H1 (cell line): Measurements from ENCODE around the gene TMEM129. TPM values are rescaled to one million over a fixed set of nuclear protein-coding genes. Genes with fewer than 3 reads are reported as not detected.

Experiments used
- CTCF ChIA-PET: fragments of 300-600 bp; sonication (Branson Sonifier 250); formaldehyde crosslinking; loops from one replicate; lab custom pipeline; 2021; ENCODE audit not compliant: partially characterized antibody; lab: Charles Lee
- POLR2A ChIA-PET: fragments of 300-600 bp; sonication (Branson Sonifier 250); formaldehyde crosslinking; loops from one replicate; lab custom pipeline; 2021; ENCODE audit warnings: inconsistent platforms; ENCODE audit not compliant: partially characterized antibody; lab: Charles Lee
- DNase-seq, 2 experiments: peaks; one replicate each; pipeline versions ENCODE4 v3.0.0 to v3.0.0-alpha.2; 2010 to 2022; ENCODE audit warnings: low spot score in 2 of 2, low read depth in 1 of 2, mixed read lengths in 1 of 2
- FAIRE-seq: peaks from 2 replicates; lab custom pipeline; 2011; peaks lifted over from hg19 to GRCh38; lab: Jason Lieb, UNC
- H2AFZ ChIP-seq: 2 replicates; pipeline ENCODE4 v1.8.1; 2012; ENCODE audit warnings: low read length, inconsistent platforms
- H2AK5ac ChIP-seq: 2 replicates; pipeline ENCODE4 v1.6.1; 2013; ENCODE audit warnings: low read depth, low read length
- H2BK120ac ChIP-seq: replicated peaks from 2 replicates; pipeline ENCODE3; 2013; ENCODE audit warnings: low read depth, low read length, inconsistent platforms
- H2BK12ac ChIP-seq: 2 replicates; pipeline ENCODE4 v1.6.1; 2013; ENCODE audit warnings: low read depth, low read length
- H2BK15ac ChIP-seq: 2 replicates; pipeline ENCODE4 v1.6.1; 2013; ENCODE audit warnings: low read length
- H2BK20ac ChIP-seq: 2 replicates; pipeline ENCODE4 v1.6.1; 2013; ENCODE audit warnings: low read length
- H2BK5ac ChIP-seq: 2 replicates; pipeline ENCODE4 v1.6.1; 2013; ENCODE audit warnings: low read depth, low read length
- H3K14ac ChIP-seq: 2 replicates; pipeline ENCODE4 v1.6.1; 2013; ENCODE audit warnings: inconsistent platforms; ENCODE audit not compliant: insufficient read length
- H3K18ac ChIP-seq: 2 replicates; pipeline ENCODE4 v1.6.1; 2013; ENCODE audit warnings: low read length; ENCODE audit errors: extremely low read depth
- H3K23ac ChIP-seq: 2 replicates; pipeline ENCODE4 v1.6.1; 2013; ENCODE audit warnings: inconsistent platforms; ENCODE audit not compliant: insufficient read length
- H3K23me2 ChIP-seq: 2 replicates; pipeline ENCODE4 v1.6.1; 2013; ENCODE audit warnings: low read depth, low read length
- H3K27ac ChIP-seq: 2 replicates; pipeline ENCODE4 v1.6.1; 2011; ENCODE audit warnings: low read depth, low read length, inconsistent platforms
- H3K27me3 ChIP-seq, 4 experiments: replicated peaks in 1 of 4; 1 replicate in 1 of 4; 2 replicates in 3 of 4; pipeline versions ENCODE4 v1.6.1 to v1.8.1; 2011 to 2013; ENCODE audit warnings: low read length in 3 of 4, mild to moderate bottlenecking in 3 of 4, inconsistent platforms in 2 of 4, mixed read lengths in 2 of 4, moderate library complexity in 1 of 4; ENCODE audit not compliant: control insufficient read depth in 3 of 4, insufficient read depth in 3 of 4; ENCODE audit errors: extremely low read depth in 1 of 4
- H3K36me3 ChIP-seq, 4 experiments: 2 replicates each; pipeline versions ENCODE4 v1.6.1 to v1.8.1; 2011 to 2013; ENCODE audit warnings: mild to moderate bottlenecking in 4 of 4, low read length in 3 of 4, moderate library complexity in 2 of 4, control low read depth in 1 of 4, inconsistent platforms in 1 of 4; ENCODE audit not compliant: insufficient read depth in 4 of 4, control insufficient read depth in 2 of 4
- H3K4ac ChIP-seq: replicated peaks from 2 replicates; pipeline ENCODE3; 2013; ENCODE audit warnings: low read length, low read depth, mixed read lengths, inconsistent platforms; ENCODE audit not compliant: insufficient read length
- H3K4me1 ChIP-seq, 4 experiments: replicated peaks in 1 of 4; 1 replicate in 1 of 4; 2 replicates in 3 of 4; pipeline versions ENCODE4 v1.6.1 to v1.8.1; 2011 to 2013; ENCODE audit warnings: low read length in 3 of 4, inconsistent platforms in 2 of 4, mixed read lengths in 1 of 4; ENCODE audit not compliant: insufficient read depth in 4 of 4, control insufficient read depth in 3 of 4
- H3K4me2 ChIP-seq, 2 experiments: 2 replicates each; pipeline versions ENCODE4 v1.6.1 to v1.8.1; 2011 to 2013; ENCODE audit warnings: low read depth in 2 of 2, low read length in 2 of 2, control low read depth in 1 of 2, inconsistent platforms in 1 of 2, mild to moderate bottlenecking in 1 of 2; ENCODE audit not compliant: insufficient read depth in 1 of 2
- H3K4me3 ChIP-seq, 4 experiments: fragments of 200-600, 300-600 bp in 1 of 4; sonication (generic), shearing (Covaris generic), sonication (Bioruptor Twin) in 1 of 4; 2 replicates each; pipeline versions ENCODE4 v1.5.1 to v1.8.1; 2011 to 2016; ENCODE audit warnings: low read length in 4 of 4, low read depth in 3 of 4, control low read depth in 2 of 4, inconsistent platforms in 2 of 4, mild to moderate bottlenecking in 2 of 4, mixed read lengths in 1 of 4, moderate library complexity in 1 of 4; ENCODE audit not compliant: insufficient read depth in 2 of 4; ENCODE audit errors: extremely low read depth in 1 of 4
- H3K56ac ChIP-seq: replicated peaks from 2 replicates; pipeline ENCODE3; 2013; ENCODE audit warnings: low read depth, mild to moderate bottlenecking, mixed read lengths, low read length, inconsistent platforms; ENCODE audit not compliant: insufficient read length
- H3K79me1 ChIP-seq: 2 replicates; pipeline ENCODE4 v1.6.1; 2013; ENCODE audit warnings: low read depth, low read length, control low read depth
- H3K79me2 ChIP-seq, 2 experiments: 2 replicates each; pipeline versions ENCODE4 v1.6.1 to v1.8.1; 2012 to 2013; ENCODE audit warnings: low read length in 2 of 2, mild to moderate bottlenecking in 2 of 2, inconsistent platforms in 1 of 2; ENCODE audit not compliant: insufficient read depth in 2 of 2, control insufficient read depth in 1 of 2
- H3K9ac ChIP-seq, 4 experiments: replicated peaks in 1 of 4; 1 replicate in 1 of 4; 2 replicates in 3 of 4; pipeline versions ENCODE4 v1.6.1 to v1.8.1; 2011 to 2013; ENCODE audit warnings: low read depth in 3 of 4, low read length in 3 of 4, control low read depth in 2 of 4, mild to moderate bottlenecking in 2 of 4, moderate library complexity in 2 of 4, inconsistent platforms in 1 of 4; ENCODE audit errors: extremely low read depth in 1 of 4
- H3K9me3 ChIP-seq, 2 experiments: 2 replicates each; pipeline versions ENCODE4 v1.6.1 to v1.8.1; 2012 to 2013; ENCODE audit warnings: mild to moderate bottlenecking in 2 of 2, moderate library complexity in 2 of 2, control low read depth in 1 of 2, inconsistent platforms in 1 of 2, low read depth in 1 of 2, low read length in 1 of 2, mixed read lengths in 1 of 2; ENCODE audit not compliant: insufficient read depth in 2 of 2
- H4K20me1 ChIP-seq, 2 experiments: replicated peaks in 1 of 2; 2 replicates each; pipeline versions ENCODE3 to v1.8.1; 2011 to 2013; ENCODE audit warnings: inconsistent platforms in 2 of 2, low read length in 2 of 2, mild to moderate bottlenecking in 1 of 2; ENCODE audit not compliant: insufficient read depth in 2 of 2, control insufficient read depth in 1 of 2
- H4K5ac ChIP-seq: 2 replicates; pipeline ENCODE4 v1.6.1; 2013; ENCODE audit warnings: low read length, low read depth, mixed read lengths, inconsistent platforms; ENCODE audit not compliant: insufficient read length
- H4K8ac ChIP-seq: 2 replicates; pipeline ENCODE4 v1.8.0; 2013; ENCODE audit warnings: mild to moderate bottlenecking, moderate library complexity, low read length, inconsistent platforms; ENCODE audit not compliant: insufficient read depth; ENCODE audit errors: extremely low read depth
- H4K91ac ChIP-seq: replicated peaks from 2 replicates; pipeline ENCODE3; 2013; ENCODE audit warnings: low read length, mixed read lengths, inconsistent platforms; ENCODE audit not compliant: insufficient read length
- BRCA1 ChIP-seq: IDR thresholded peaks from 2 replicates; pipeline ENCODE4 v1.6.1; 2012; ENCODE audit warnings: low read depth, low read length, improper control_type of control experiment
- CEBPB ChIP-seq: IDR thresholded peaks from 2 replicates; pipeline ENCODE4 v1.6.1; 2012; ENCODE audit warnings: low read depth, low read length
- CREB1 ChIP-seq: IDR thresholded peaks from 2 replicates; pipeline ENCODE4 v1.6.1; 2012; ENCODE audit warnings: inconsistent platforms
- RFX5 ChIP-seq: IDR thresholded peaks from 2 replicates; pipeline ENCODE4 v1.6.1; 2011; ENCODE audit warnings: low read depth, low read length, improper control_type of control experiment, borderline replicate concordance
- SAP30 ChIP-seq: fragments of 300-600 bp; sonication (generic); IDR thresholded peaks from 2 replicates; pipeline ENCODE4 v1.7.1; 2012; ENCODE audit warnings: low read length, moderate library complexity, mild to moderate bottlenecking, inconsistent platforms; ENCODE audit not compliant: insufficient read depth, insufficient replicate concordance
- SIRT6 ChIP-seq: IDR thresholded peaks from one replicate; pipeline ENCODE4 v1.7.1; 2012; ENCODE audit warnings: low read length, inconsistent platforms
- SIX5 ChIP-seq: IDR thresholded peaks from 2 replicates; pipeline ENCODE4 v1.6.1; 2011; ENCODE audit warnings: mild to moderate bottlenecking, low read depth, low read length
- WGBS, 2 experiments: shearing (Covaris generic) in 1 of 2; methylation state at CpG; one replicate each; pipeline versions ENCODE4 v1.1.6 to v1.1.7; 2013 to 2015; ENCODE audit warnings: low lambda C conversion rate in 2 of 2, mixed read lengths in 2 of 2, inconsistent platforms in 1 of 2, low coverage in 1 of 2, missing lambda C conversion rate in 1 of 2; ENCODE audit not compliant: insufficient replicate concordance in 2 of 2, insufficient coverage in 1 of 2, insufficient read length in 1 of 2; ENCODE audit errors: extremely low coverage in 1 of 2, missing lambda C conversion rate in 1 of 2; 5-methylcytosine and 5-hydroxymethylcytosine counted together
- polyA plus RNA-seq, 7 experiments: library from polyadenylated mRNA; depleted of rRNA in 3 of 7; stranded (reverse) in 5 of 7; unstranded in 2 of 7; fragments of >200 nt in 5 of 7; fragments of 200-250 nt in 2 of 7; gene quantifications; 1 replicate in 5 of 7; 2 replicates in 1 of 7; 4 replicates in 1 of 7; pipeline versions ENCODE4 v1.2.1 to v1.2.3, GENCODE V29; 2011 to 2013; ENCODE audit warnings: missing spikeins in 2 of 7, mixed read lengths in 2 of 7
- total RNA-seq: library from RNA; stranded (reverse); fragmentation: NEBNext Ultra II Directional; extraction: Animal tissue kit (Norgen Biotek cat#: 25700); gene quantifications from 2 replicates; pipeline ENCODE4 v1.2.1, GENCODE V29; 2021

The TMEM129 gene
- total and polyA plus RNA-seq, 2 of the 8 experiments (the other 6 are each of a cell fraction or from before 2014, with no cell fraction given) = 31.5 to 58.7 TPM

- no peak overlapping the region for H3K56ac ChIP-seq
- no peak overlapping the region for H3K27ac ChIP-seq
- no peak overlapping the region for H2BK15ac ChIP-seq
- no peaks in the 10 kb centered on the region for H3K9me3 ChIP-seq
- no peak for DNase-seq
- H3K14ac ChIP-seq = no peak overlapping the region
- TF ChIP-seq SIRT6 (no peak), SAP30 (no peak), RFX5 (no peak), SIX5 (no peak), BRCA1 (no peak), CEBPB (no peak), CREB1 (no peak)
- TF ChIP-seq, all 59 proteins: peak for 0
- Histone ChIP-seq H3K23me2 (no peaks in the 10 kb centered on the region), H3K4me2 (no peak overlapping the region), H3K4ac (no peak overlapping the region), H3K79me2 (peaks cover 0 to 12% of the 10 kb centered on the region in 2 experiments; a peak in 2 of 4 replicates), H3K36me3 (peaks cover 58 to 90% (median 79%) of the 10 kb centered on the region in 4 experiments), H2AK5ac (no peak overlapping the region), H4K8ac (no peak overlapping the region), H2BK120ac (no peak overlapping the region), H3K9ac (no peak overlapping the region), H3K18ac (no peak overlapping the region), H3K4me3 (no peak overlapping the region), H2BK20ac (no peak overlapping the region), H2BK12ac (no peak overlapping the region), H2AFZ (no peak overlapping the region), H3K23ac (no peak overlapping the region), H4K91ac (no peak overlapping the region), H3K4me1 (no peaks in the 10 kb centered on the region), H4K20me1 (peaks cover 20 to 22% of the 10 kb centered on the region in 2 experiments), H3K27me3 (no peaks in the 10 kb centered on the region), H2BK5ac (no peak overlapping the region), H3K79me1 (peaks cover 11% of the 10 kb centered on the region; the same call in 1 of the 2 replicates), H4K5ac (no peak overlapping the region)
- POLR2A ChIA-PET = interaction anchor here (0.9 to 2.4 kb wide), 4 partner anchors 9 to 45 kb away, joined by 3 to 9 read pairs (median 4); no protein-coding TSS in a partner anchor
- 93% methylated on average over 10 of the region's 10 CpGs; no CpG with 5 or more reads in 1 of the 2 experiments for WGBS, 2 experiments
- FAIRE-seq = no peak
- CTCF ChIA-PET = interaction anchor here (0.9 to 18.6 kb wide), 6 partner anchors 8 to 77 kb away, joined by 3 to 326 read pairs (median 14); no protein-coding TSS in a partner anchor
Measured at GRCh38 chr4:1732911-1733310, 11.8 kb upstream of the TMEM129 start.
